Measurements from ENCODE around the gene NEXMIF. TPM values are rescaled to one million over a fixed set of nuclear protein-coding genes. Genes with fewer than 3 reads are reported as not detected.

NEXMIF gene
- total and polyA plus RNA-seq, 2 experiments from 2014 or later, result 0.25 to 0.80 TPM

GRCh38 chrX:74804574-74804973 lies 120.7 kb downstream of the NEXMIF start:
- WGBS (ENCODE audit: low lambda C conversion rate, missing lambda C conversion rate), result 53% methylated on average over 5 of the region's 5 CpGs
- no peak for DNase-seq (ENCODE audit: low spot score)
- Histone ChIP-seq H3K4me3 (no peak overlapping the region), H3K27ac (no peak overlapping the region), H3K27me3 (no peaks in the 10 kb centered on the region), H3K9me2 (replicated peaks; ENCODE audit: insufficient read depth) (no peaks in the 10 kb centered on the region), H2AFZ (no peak overlapping the region), H4K20me1 (ENCODE audit: insufficient read depth, poor library complexity, severe bottlenecking) (no peaks in the 10 kb centered on the region), H3K4me1 (ENCODE audit: insufficient read depth) (no peaks in the 10 kb centered on the region), H3K4me2 (no peak overlapping the region), H3K36me3 (replicated peaks; ENCODE audit: insufficient read depth, low read depth) (no peaks in the 10 kb centered on the region), H3K9me3 (ENCODE audit: low read depth) (no peaks in the 10 kb centered on the region), H3K79me2 (no peaks in the 10 kb centered on the region)
- TF ChIP-seq CTCF (IDR thresholded peaks at IDR 0.05; ENCODE audit: poor library complexity) (no peak), EZH2phosphoT487 (IDR thresholded peaks at IDR 0.05; ENCODE audit: low read depth, severe bottlenecking, unreplicated experiment) (no peak), EZH2 (IDR thresholded peaks at IDR 0.05; ENCODE audit: borderline replicate concordance) (no peak)

GRCh38 chrX:74800062-74800461 lies 125.2 kb downstream of the NEXMIF start:
- Histone ChIP-seq H3K4me2 (no peak overlapping the region), H4K20me1 (ENCODE audit: insufficient read depth, poor library complexity, severe bottlenecking) (no peaks in the 10 kb centered on the region), H3K79me2 (no peaks in the 10 kb centered on the region), H3K27me3 (no peaks in the 10 kb centered on the region), H3K9me2 (replicated peaks; ENCODE audit: insufficient read depth) (peaks cover 4% of the 10 kb centered on the region), H3K4me3 (no peak overlapping the region), H3K4me1 (ENCODE audit: insufficient read depth) (no peaks in the 10 kb centered on the region), H3K9me3 (ENCODE audit: low read depth) (no peaks in the 10 kb centered on the region), H2AFZ (no peak overlapping the region), H3K36me3 (replicated peaks; ENCODE audit: insufficient read depth, low read depth) (no peaks in the 10 kb centered on the region), H3K27ac (no peak overlapping the region)
- 61% methylated on average over 2 of the region's 2 CpGs for WGBS (ENCODE audit: low lambda C conversion rate, missing lambda C conversion rate)
- no peak for TF ChIP-seq CTCF (IDR thresholded peaks at IDR 0.05; ENCODE audit: poor library complexity)
- no peak for DNase-seq (ENCODE audit: low spot score)

GRCh38 chrX:74797338-74797887 lies 127.8 kb downstream of the NEXMIF start:
- DNase-seq (ENCODE audit: low spot score), result no peak
- Histone ChIP-seq H3K4me2 (no peak overlapping the region), H3K36me3 (replicated peaks; ENCODE audit: insufficient read depth, low read depth) (no peaks in the 10 kb centered on the region), H2AFZ (no peak overlapping the region), H4K20me1 (ENCODE audit: insufficient read depth, poor library complexity, severe bottlenecking) (no peaks in the 10 kb centered on the region), H3K4me1 (ENCODE audit: insufficient read depth) (no peaks in the 10 kb centered on the region), H3K4me3 (no peak overlapping the region), H3K9me2 (replicated peaks; ENCODE audit: insufficient read depth) (peaks cover 4% of the 10 kb centered on the region), H3K79me2 (no peaks in the 10 kb centered on the region), H3K9me3 (ENCODE audit: low read depth) (no peaks in the 10 kb centered on the region), H3K27ac (no peak overlapping the region), H3K27me3 (no peaks in the 10 kb centered on the region)
- WGBS (ENCODE audit: low lambda C conversion rate, missing lambda C conversion rate), result 51% methylated on average over 2 of the region's 2 CpGs
- TF ChIP-seq CTCF (IDR thresholded peaks at IDR 0.05; ENCODE audit: poor library complexity), result no peak
- no peak for TF ChIP-seq EZH2phosphoT487 (IDR thresholded peaks at IDR 0.05; ENCODE audit: low read depth, severe bottlenecking, unreplicated experiment)

- no peaks in the 10 kb centered on the region for H3K79me2 ChIP-seq
- H3K4me2 ChIP-seq, result no peak overlapping the region
- no peaks in the 10 kb centered on the region for H3K36me3 ChIP-seq (replicated peaks; ENCODE audit: insufficient read depth, low read depth)
- no peaks in the 10 kb centered on the region for H4K20me1 ChIP-seq (ENCODE audit: insufficient read depth, poor library complexity, severe bottlenecking)
- H3K9me2 ChIP-seq (replicated peaks; ENCODE audit: insufficient read depth), result no peaks in the 10 kb centered on the region
- no peak for DNase-seq (ENCODE audit: low spot score)
- no peak for TF ChIP-seq CTCF (IDR thresholded peaks at IDR 0.05; ENCODE audit: poor library complexity)
- TF ChIP-seq EZH2 (IDR thresholded peaks at IDR 0.05; ENCODE audit: borderline replicate concordance), result no peak
- no peak for TF ChIP-seq EZH2phosphoT487 (IDR thresholded peaks at IDR 0.05; ENCODE audit: low read depth, severe bottlenecking, unreplicated experiment)
- H3K4me1 ChIP-seq (ENCODE audit: insufficient read depth), result no peaks in the 10 kb centered on the region
- no peak overlapping the region for H2AFZ ChIP-seq
- 28% methylated on average over 1 of the region's 1 CpG for WGBS (ENCODE audit: low lambda C conversion rate, missing lambda C conversion rate)
- no peaks in the 10 kb centered on the region for H3K27me3 ChIP-seq
- no peak overlapping the region for H3K4me3 ChIP-seq
- H3K27ac ChIP-seq, result no peak overlapping the region
- H3K9me3 ChIP-seq (ENCODE audit: low read depth), result no peaks in the 10 kb centered on the region
Observed at GRCh38 chrX:74788545-74789086, 136.6 kb downstream of the NEXMIF start.
